GM21529 (cell line): Measurements from ENCODE around the gene SQOR.

Experiments used
- ATAC-seq: cut with Tn5 transposase; IDR thresholded peaks from one replicate; pipeline ENCODE4 v1.9.1; 2021; ENCODE audit not compliant: unreplicated experiment

Gene SQOR

DNA sequence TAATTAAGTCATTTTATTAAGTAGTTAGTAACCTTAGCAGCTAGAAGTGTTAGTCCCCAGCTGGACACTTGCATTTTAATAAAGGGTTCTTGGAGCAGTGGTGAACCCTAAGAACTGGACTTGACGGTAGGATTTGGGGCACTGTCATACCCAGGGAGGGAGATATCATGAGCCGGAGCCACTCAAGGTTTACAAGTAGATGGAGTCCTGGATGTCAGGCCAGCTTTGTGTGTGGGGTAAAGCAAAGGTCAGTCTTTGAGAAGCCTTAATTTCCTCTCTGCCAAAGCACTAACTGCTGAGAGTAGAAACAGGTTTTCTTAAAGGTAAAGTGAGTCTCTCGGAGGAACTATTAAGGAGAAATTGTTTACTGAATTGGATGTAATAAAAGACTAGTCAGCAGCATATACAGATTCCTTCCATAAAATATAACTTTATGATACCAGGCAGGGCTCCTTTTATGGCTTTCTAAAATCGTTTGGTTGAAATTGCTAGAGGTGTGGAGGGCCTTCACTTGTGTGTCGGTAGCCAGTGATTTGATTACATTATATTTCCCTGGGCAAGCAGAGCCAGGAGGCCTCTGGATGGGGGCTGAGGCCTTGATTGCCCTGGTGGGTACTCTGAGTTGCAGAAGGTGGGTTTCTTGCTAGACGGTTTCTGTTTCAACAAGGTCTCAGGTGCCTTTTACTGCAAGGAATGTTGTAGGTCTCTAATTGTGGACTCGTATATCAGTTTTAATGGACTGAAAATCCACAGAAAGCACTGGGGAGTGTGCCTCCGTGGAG, 23.1 kb downstream of the SQOR start:
- ATAC-seq: no peak

- no peak for ATAC-seq
Measured at GRCh38 chr15:45660231-45660979, 25.6 kb downstream of the SQOR start.

- ATAC-seq: no peak
Measured at GRCh38 chr15:45662375-45662774, 27.5 kb downstream of the SQOR start.

- ATAC-seq: no peak
Measured at GRCh38 chr15:45664451-45664850, 29.6 kb downstream of the SQOR start.

DNA sequence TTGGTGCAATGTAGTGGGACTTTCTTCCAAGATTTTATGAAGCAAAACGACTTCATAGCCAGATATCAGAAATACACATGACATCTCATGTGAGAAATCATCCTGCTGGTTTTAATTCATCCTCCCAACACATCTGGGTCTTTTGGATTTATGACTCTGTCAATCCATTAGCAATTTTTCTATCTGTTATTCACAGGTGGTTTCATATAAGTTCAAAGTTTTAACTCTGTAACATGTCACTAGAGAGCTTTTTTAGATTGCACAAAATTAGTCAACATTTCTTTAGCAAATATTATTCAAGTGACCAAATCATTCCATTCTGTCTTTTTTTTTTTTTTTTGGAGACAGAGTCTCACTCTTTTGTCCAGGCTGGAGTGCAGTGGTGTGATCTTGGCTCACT, 30.4 kb downstream of the SQOR start:
- no peak for ATAC-seq

- ATAC-seq: no peak
Measured at GRCh38 chr15:45666119-45666875, 31.5 kb downstream of the SQOR start.

- no peak for ATAC-seq
Measured at GRCh38 chr15:45667002-45667401, 32.2 kb downstream of the SQOR start.

- ATAC-seq: no peak
Measured at GRCh38 chr15:45668386-45668785, 33.6 kb downstream of the SQOR start.

DNA sequence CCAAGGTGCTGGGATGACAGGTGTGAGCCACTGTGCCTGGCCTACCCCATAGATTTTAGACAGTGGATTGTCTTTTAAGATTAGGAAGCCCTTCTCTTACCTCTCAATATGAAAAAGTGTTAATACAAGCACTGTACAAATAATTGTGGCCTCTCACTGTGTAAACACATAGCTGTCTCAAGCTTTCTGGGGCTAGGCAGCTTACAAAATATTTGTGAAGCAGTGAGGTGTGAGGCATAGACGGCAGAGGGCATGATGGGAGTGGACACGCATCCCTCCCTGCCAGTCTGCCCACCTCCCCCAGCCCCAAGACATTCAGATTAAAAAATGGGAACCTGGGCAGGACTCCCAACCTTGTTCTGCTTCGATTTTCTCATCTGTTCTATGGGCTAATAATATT, 34.6 kb downstream of the SQOR start:
- no peak for ATAC-seq

DNA sequence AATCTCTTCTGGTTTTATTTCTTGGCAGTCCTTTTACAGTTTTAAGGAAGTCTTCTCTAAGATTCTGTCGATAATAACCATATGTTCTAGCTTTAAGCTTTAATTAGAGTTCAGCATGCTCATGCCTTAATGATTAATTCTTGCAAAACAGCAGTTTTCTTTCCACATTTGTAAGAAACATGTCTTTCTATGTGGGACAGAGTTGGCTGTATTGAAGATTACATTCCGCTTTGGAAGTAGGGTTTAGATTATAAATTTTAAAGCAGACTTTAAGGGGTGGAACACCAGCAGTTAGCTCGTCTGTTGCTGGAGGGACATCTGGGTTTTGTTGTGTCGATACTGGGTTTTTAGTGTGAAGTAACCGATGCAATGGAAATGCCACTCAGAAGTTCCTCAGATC, 35.3 kb downstream of the SQOR start:
- no peak for ATAC-seq

- ATAC-seq: no peak
Measured at GRCh38 chr15:45670511-45670910, 35.7 kb downstream of the SQOR start.

- ATAC-seq: no peak
Measured at GRCh38 chr15:45674677-45675076, 39.8 kb downstream of the SQOR start.

DNA sequence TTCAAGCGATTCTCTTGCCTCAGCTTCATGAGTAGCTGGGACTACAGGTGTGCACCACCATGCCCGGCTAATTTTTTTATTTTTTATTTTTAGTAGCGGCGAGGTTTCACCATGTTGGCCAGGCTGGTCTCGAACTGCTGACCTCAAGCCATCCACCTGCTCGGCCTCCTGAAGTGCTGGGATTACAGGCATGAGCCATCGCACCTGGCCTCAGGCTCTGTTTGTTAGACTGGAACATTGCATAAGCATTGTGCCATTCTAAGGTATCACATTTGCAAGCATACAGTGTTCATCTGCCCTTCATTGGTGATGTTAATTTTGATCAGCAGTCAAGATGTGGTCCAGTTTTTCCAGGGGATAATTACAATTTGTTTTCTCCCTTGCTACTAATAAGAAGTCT, 43.0 kb downstream of the SQOR start:
- ATAC-seq: no peak

- ATAC-seq: no peak
Measured at GRCh38 chr15:45678459-45679178, 43.8 kb downstream of the SQOR start.

DNA sequence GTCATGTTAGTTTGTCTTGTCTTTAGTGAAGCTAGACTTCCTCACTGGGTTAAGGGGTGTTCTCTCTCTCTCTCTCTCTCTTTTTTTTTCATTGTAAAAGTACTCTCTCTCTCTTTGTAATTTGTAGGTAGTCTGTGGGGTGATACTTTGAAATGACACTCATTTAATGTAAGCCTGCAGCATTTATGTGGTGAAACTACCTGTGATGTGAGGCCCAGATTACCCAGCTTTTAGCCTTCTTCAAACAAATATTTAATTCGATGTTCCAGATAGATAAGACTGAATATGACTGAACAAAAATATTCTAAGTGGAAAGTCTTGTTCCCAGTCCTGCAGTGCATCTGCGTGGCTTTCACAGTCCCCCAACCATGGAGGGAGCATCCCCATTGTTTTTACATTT, 49.7 kb downstream of the SQOR start:
- no peak for ATAC-seq

- ATAC-seq: no peak
Measured at GRCh38 chr15:45689616-45690015, 54.8 kb downstream of the SQOR start.

- ATAC-seq: no peak
Measured at GRCh38 chr15:45690581-45691260, 55.9 kb downstream of the SQOR start.

DNA sequence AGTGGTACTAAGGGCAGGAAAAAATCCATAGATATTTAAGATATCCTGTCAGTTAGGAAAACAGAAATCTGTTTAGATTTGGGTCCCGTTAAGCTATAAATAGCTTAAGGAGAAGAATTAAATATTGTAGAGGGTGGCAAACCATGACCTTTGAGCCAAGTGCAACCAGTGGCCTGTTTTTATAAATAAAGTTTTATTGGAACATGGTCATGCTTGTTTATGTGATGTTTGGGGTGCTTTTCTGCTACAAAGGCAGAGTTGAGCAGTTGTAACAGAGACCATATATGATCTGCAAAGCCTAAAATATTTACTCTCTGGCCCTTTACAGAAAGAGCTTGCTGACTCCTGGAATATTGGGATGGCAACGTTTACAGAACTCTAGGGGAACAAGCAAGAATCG, 66.3 kb downstream of the SQOR start:
- no peak for ATAC-seq

DNA sequence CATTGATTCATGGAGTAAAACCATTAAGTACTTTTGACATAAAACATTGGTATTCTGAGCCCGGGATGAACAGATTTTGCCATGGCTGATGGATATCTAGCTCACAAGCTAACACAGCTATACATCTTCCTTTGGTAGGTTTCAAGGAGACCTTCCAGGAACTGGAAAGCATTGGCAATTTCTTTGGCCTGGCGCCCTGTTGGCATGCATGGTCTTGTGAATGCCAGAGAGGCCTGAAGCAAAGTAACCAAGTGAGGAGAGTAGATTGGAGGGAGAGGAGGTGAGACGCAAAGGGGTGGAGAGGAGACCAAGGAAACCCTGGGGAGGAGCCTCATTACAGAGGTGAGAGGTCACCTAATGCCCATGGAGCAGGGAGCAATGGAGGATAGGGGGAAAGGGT, 67.2 kb downstream of the SQOR start:
- no peak for ATAC-seq

- ATAC-seq: no peak
Measured at GRCh38 chr15:45703670-45704328, 69.0 kb downstream of the SQOR start.
